ENCODE data around the gene SYTL1.

- TF ChIP-seq SETDB1 (IDR thresholded peaks at IDR 0.05; ENCODE audit: low read length) (no peak), BRCA1 (IDR thresholded peaks at IDR 0.05) (no peak), BRCA1 (CRISPR knock-in tag; IDR thresholded peaks at IDR 0.05) (no peak), ZNF134 (CRISPR knock-in tag; conservative IDR thresholded peaks at IDR 0.05) (no peak), RHOXF2B (CRISPR knock-in tag; conservative IDR thresholded peaks at IDR 0.05) (no peak), TEAD1 (CRISPR knock-in tag; IDR thresholded peaks at IDR 0.05) (no peak), NFE2 (IDR thresholded peaks at IDR 0.05; ENCODE audit: low read depth) (no peak), TAF1 (IDR thresholded peaks at IDR 0.05; ENCODE audit: control insufficient read depth, extremely low read depth, insufficient read depth, low read length, severe bottlenecking) (no peak), POLR2A (conservative IDR thresholded peaks at IDR 0.05) (no peak), TGIF2 (CRISPR knock-in tag; IDR thresholded peaks at IDR 0.05) (no peak), ZFP1 (CRISPR knock-in tag; IDR thresholded peaks at IDR 0.05) (no peak), CEBPB (tag; IDR thresholded peaks at IDR 0.05) (no peak)
These were observed 38.4 kb downstream of the SYTL1 start for GRCh38 chr1:27380224-27380623.

All from K562 (cell line).